DND-41 (cell line): Measurements from ENCODE around the gene RPS16.

ENCODE experiments used
- CTCF ChIP-seq: IDR thresholded peaks from 2 replicates; pipeline ENCODE4 v1.5.1; 2012; ENCODE audit warnings: borderline replicate concordance, low read length, moderate library complexity, mild to moderate bottlenecking; ENCODE audit not compliant: poor library complexity, severe bottlenecking; ENCODE audit errors: extremely low read depth
- EZH2 ChIP-seq: IDR thresholded peaks from 3 replicates; pipeline ENCODE4 v1.6.1; 2012; ENCODE audit warnings: borderline replicate concordance, low read depth, mild to moderate bottlenecking, moderate library complexity, low read length, inconsistent platforms; ENCODE audit not compliant: severe bottlenecking

GRCh38 chr19:39444598-39445195 lies 8.9 kb upstream of the RPS16 start:
- TF ChIP-seq CTCF (no peak), EZH2 (no peak)
